Measurements from ENCODE around the gene BTNL8. TPM values are rescaled to one million over a fixed set of nuclear protein-coding genes. Genes with fewer than 3 reads are reported as not detected.

Gene BTNL8
- 0.26 TPM for polyA plus RNA-seq (2013, experiment 1 of 2)
- 0.26 TPM for polyA plus RNA-seq (2013, experiment 2 of 2)

- no peak for DNase-seq (ENCODE audit: low spot score)
- no peak within 1 kb of the TSS for H3K18ac ChIP-seq (ENCODE audit: low read length)
- no peak within 1 kb of the TSS for H2BK15ac ChIP-seq (ENCODE audit: low read length)
- H4K91ac ChIP-seq (ENCODE audit: low read depth, low read length, poor library complexity) = no peak within 1 kb of the TSS
- no peaks in the 10 kb centered on the region for H3K9me3 ChIP-seq (replicated peaks in 1 of 2; ENCODE audit: control insufficient read depth in 2 of 2, insufficient read depth in 1 of 2, low read depth in 1 of 2, low read length in 2 of 2)
- no CpG with 5 or more reads among the region's 9 CpGs for WGBS, 2 donors (ENCODE audit: extremely low coverage in 2 of 2, insufficient read length in 2 of 2, insufficient replicate concordance in 1 of 2)
- no peak within 1 kb of the TSS for H3K27ac ChIP-seq (replicated peaks; ENCODE audit: low read length)
- no peaks in the 10 kb centered on the region for H3K4me1 ChIP-seq (ENCODE audit: control insufficient read depth in 2 of 2, insufficient read depth in 1 of 2, low read depth in 1 of 2, low read length in 2 of 2)
- H3K4ac ChIP-seq (ENCODE audit: low read length) = no peak within 1 kb of the TSS
- H2BK5ac ChIP-seq (ENCODE audit: low read length) = no peak within 1 kb of the TSS
- H3K27me3 ChIP-seq (ENCODE audit: control insufficient read depth in 3 of 3, insufficient read depth in 3 of 3, low read depth in 1 of 3, low read length in 3 of 3) = peaks cover 0 to 2% (median 0%) of the 10 kb centered on the region in 3 experiments
- no peak within 1 kb of the TSS for H3K23ac ChIP-seq (ENCODE audit: low read depth, low read length, poor library complexity)
- H2AK5ac ChIP-seq (ENCODE audit: low read depth, low read length) = no peak within 1 kb of the TSS
- H3K4me2 ChIP-seq (ENCODE audit: insufficient read depth, low read length, poor library complexity, severe bottlenecking) = no peak within 1 kb of the TSS
- no peak within 1 kb of the TSS for H4K8ac ChIP-seq (ENCODE audit: low read depth, low read length)
- H3K79me1 ChIP-seq (ENCODE audit: low read depth, low read length) = no peaks in the 10 kb centered on the region
- no peak within 1 kb of the TSS for H3K9ac ChIP-seq (ENCODE audit: low read depth, low read length, poor library complexity)
- no peaks in the 10 kb centered on the region for H3K36me3 ChIP-seq (replicated peaks in 1 of 2; ENCODE audit: control insufficient read depth in 2 of 2, insufficient read depth in 2 of 2, low read length in 2 of 2)
- no peak within 1 kb of the TSS for H2AFZ ChIP-seq (ENCODE audit: low read length)
- no peak within 1 kb of the TSS for H2BK120ac ChIP-seq (ENCODE audit: low read depth, low read length)
- H2BK12ac ChIP-seq (ENCODE audit: low read length) = no peak within 1 kb of the TSS
- no peak within 1 kb of the TSS for H3K4me3 ChIP-seq (ENCODE audit: low read length in 2 of 2)
- H3K14ac ChIP-seq (ENCODE audit: low read length) = no peak within 1 kb of the TSS
Observed at GRCh38 chr5:180898621-180899246, at the start of gene BTNL8. BTNL8 (plus strand) TSS chr5:180899159; CDS start chr5:180899311, 152 bp downstream.

- no peak overlapping the region for H3K4ac ChIP-seq (ENCODE audit: low read length)
- peaks cover 3% of the 10 kb centered on the region for H3K79me1 ChIP-seq (ENCODE audit: low read depth, low read length)
- H3K18ac ChIP-seq (ENCODE audit: low read length) = no peak overlapping the region
- H4K8ac ChIP-seq (ENCODE audit: low read depth, low read length) = no peak overlapping the region
- H3K27ac ChIP-seq (replicated peaks; ENCODE audit: low read length) = no peak overlapping the region
- DNase-seq (ENCODE audit: low spot score) = no peak
- H2BK12ac ChIP-seq (ENCODE audit: low read length) = no peak overlapping the region
- H3K9me3 ChIP-seq (replicated peaks in 1 of 2; ENCODE audit: control insufficient read depth in 2 of 2, insufficient read depth in 1 of 2, low read depth in 1 of 2, low read length in 2 of 2) = peaks cover 52 to 76% of the 10 kb centered on the region in 2 donors
- no peak overlapping the region for H3K9ac ChIP-seq (ENCODE audit: low read depth, low read length, poor library complexity)
- H2BK15ac ChIP-seq (ENCODE audit: low read length) = no peak overlapping the region
- H2AFZ ChIP-seq (ENCODE audit: low read length) = no peak overlapping the region
- no peak overlapping the region for H2BK120ac ChIP-seq (ENCODE audit: low read depth, low read length)
- no peak overlapping the region for H3K4me2 ChIP-seq (ENCODE audit: insufficient read depth, low read length, poor library complexity, severe bottlenecking)
- no CpG with 5 or more reads among the region's 4 CpGs for WGBS, 2 donors (ENCODE audit: extremely low coverage in 2 of 2, insufficient read length in 2 of 2, insufficient replicate concordance in 1 of 2)
- H2AK5ac ChIP-seq (ENCODE audit: low read depth, low read length) = no peak overlapping the region
- no peak overlapping the region for H3K14ac ChIP-seq (ENCODE audit: low read length)
- H2BK5ac ChIP-seq (ENCODE audit: low read length) = no peak overlapping the region
- no peak overlapping the region for H3K4me3 ChIP-seq (ENCODE audit: low read length in 2 of 2)
- H3K27me3 ChIP-seq (ENCODE audit: control insufficient read depth in 3 of 3, insufficient read depth in 3 of 3, low read depth in 1 of 3, low read length in 3 of 3) = peaks cover 0 to 2% (median 0%) of the 10 kb centered on the region in 3 experiments
- H3K36me3 ChIP-seq (replicated peaks in 1 of 2; ENCODE audit: control insufficient read depth in 2 of 2, insufficient read depth in 2 of 2, low read length in 2 of 2) = peaks cover 31 to 91% of the 10 kb centered on the region in 2 donors
- H4K91ac ChIP-seq (ENCODE audit: low read depth, low read length, poor library complexity) = no peak overlapping the region
- H3K23ac ChIP-seq (ENCODE audit: low read depth, low read length, poor library complexity) = no peak overlapping the region
- H3K4me1 ChIP-seq (ENCODE audit: control insufficient read depth in 2 of 2, insufficient read depth in 1 of 2, low read depth in 1 of 2, low read length in 2 of 2) = no peaks in the 10 kb centered on the region
Observed at GRCh38 chr5:180849827-180850226, 49.1 kb upstream of the BTNL8 start.

- no CpG with 5 or more reads among the region's 10 CpGs for WGBS, 2 donors (ENCODE audit: extremely low coverage in 2 of 2, insufficient read length in 2 of 2, insufficient replicate concordance in 1 of 2)
- peaks cover 0 to 2% (median 0%) of the 10 kb centered on the region in 3 experiments for H3K27me3 ChIP-seq (ENCODE audit: control insufficient read depth in 3 of 3, insufficient read depth in 3 of 3, low read depth in 1 of 3, low read length in 3 of 3)
- no peak overlapping the region for H3K23ac ChIP-seq (ENCODE audit: low read depth, low read length, poor library complexity)
- no peak overlapping the region for H4K8ac ChIP-seq (ENCODE audit: low read depth, low read length)
- no peak overlapping the region for H3K4me3 ChIP-seq (ENCODE audit: low read length in 2 of 2)
- H3K18ac ChIP-seq (ENCODE audit: low read length) = no peak overlapping the region
- H2BK5ac ChIP-seq (ENCODE audit: low read length) = no peak overlapping the region
- no peak overlapping the region for H3K9ac ChIP-seq (ENCODE audit: low read depth, low read length, poor library complexity)
- H2BK120ac ChIP-seq (ENCODE audit: low read depth, low read length) = no peak overlapping the region
- H2BK15ac ChIP-seq (ENCODE audit: low read length) = no peak overlapping the region
- H4K91ac ChIP-seq (ENCODE audit: low read depth, low read length, poor library complexity) = no peak overlapping the region
- H3K79me1 ChIP-seq (ENCODE audit: low read depth, low read length) = peaks cover 5% of the 10 kb centered on the region
- H3K36me3 ChIP-seq (replicated peaks in 1 of 2; ENCODE audit: control insufficient read depth in 2 of 2, insufficient read depth in 2 of 2, low read length in 2 of 2) = peaks cover 36 to 95% of the 10 kb centered on the region in 2 donors
- H3K14ac ChIP-seq (ENCODE audit: low read length) = no peak overlapping the region
- no peak overlapping the region for H2AFZ ChIP-seq (ENCODE audit: low read length)
- H3K4me1 ChIP-seq (ENCODE audit: control insufficient read depth in 2 of 2, insufficient read depth in 1 of 2, low read depth in 1 of 2, low read length in 2 of 2) = peaks cover 0 to 4% of the 10 kb centered on the region in 2 donors
- no peak overlapping the region for H2BK12ac ChIP-seq (ENCODE audit: low read length)
- no peak overlapping the region for H3K27ac ChIP-seq (replicated peaks; ENCODE audit: low read length)
- DNase-seq (ENCODE audit: low spot score) = no peak
- no peak overlapping the region for H3K4ac ChIP-seq (ENCODE audit: low read length)
- H3K4me2 ChIP-seq (ENCODE audit: insufficient read depth, low read length, poor library complexity, severe bottlenecking) = no peak overlapping the region
- H3K9me3 ChIP-seq (replicated peaks in 1 of 2; ENCODE audit: control insufficient read depth in 2 of 2, insufficient read depth in 1 of 2, low read depth in 1 of 2, low read length in 2 of 2) = peaks cover 51 to 72% of the 10 kb centered on the region in 2 donors
- H2AK5ac ChIP-seq (ENCODE audit: low read depth, low read length) = no peak overlapping the region
Observed at GRCh38 chr5:180850434-180851078, 48.4 kb upstream of the BTNL8 start.

- Histone ChIP-seq H2BK12ac (ENCODE audit: low read length) (no peak overlapping the region), H2BK120ac (ENCODE audit: low read depth, low read length) (no peak overlapping the region), H3K14ac (ENCODE audit: low read length) (no peak overlapping the region), H3K4ac (ENCODE audit: low read length) (no peak overlapping the region), H3K27me3 (ENCODE audit: control insufficient read depth in 3 of 3, insufficient read depth in 3 of 3, low read depth in 1 of 3, low read length in 3 of 3) (no peaks in the 10 kb centered on the region), H3K36me3 (replicated peaks in 1 of 2; ENCODE audit: control insufficient read depth in 2 of 2, insufficient read depth in 2 of 2, low read length in 2 of 2) (peaks cover 33 to 97% of the 10 kb centered on the region in 2 donors), H3K18ac (ENCODE audit: low read length) (no peak overlapping the region), H3K4me1 (ENCODE audit: control insufficient read depth in 2 of 2, insufficient read depth in 1 of 2, low read depth in 1 of 2, low read length in 2 of 2) (peaks cover 0 to 6% of the 10 kb centered on the region in 2 donors), H3K27ac (replicated peaks; ENCODE audit: low read length) (no peak overlapping the region), H3K9me3 (replicated peaks in 1 of 2; ENCODE audit: control insufficient read depth in 2 of 2, insufficient read depth in 1 of 2, low read depth in 1 of 2, low read length in 2 of 2) (peaks cover 36 to 60% of the 10 kb centered on the region in 2 donors), H3K4me3 (ENCODE audit: low read length in 2 of 2) (no peak overlapping the region), H3K23ac (ENCODE audit: low read depth, low read length, poor library complexity) (no peak overlapping the region), H2BK15ac (ENCODE audit: low read length) (no peak overlapping the region), H2BK5ac (ENCODE audit: low read length) (no peak overlapping the region), H2AK5ac (ENCODE audit: low read depth, low read length) (no peak overlapping the region), H3K79me1 (ENCODE audit: low read depth, low read length) (peaks cover 4% of the 10 kb centered on the region), H3K9ac (ENCODE audit: low read depth, low read length, poor library complexity) (no peak overlapping the region), H2AFZ (ENCODE audit: low read length) (no peak overlapping the region), H4K91ac (ENCODE audit: low read depth, low read length, poor library complexity) (no peak overlapping the region), H3K4me2 (ENCODE audit: insufficient read depth, low read length, poor library complexity, severe bottlenecking) (no peak overlapping the region), H4K8ac (ENCODE audit: low read depth, low read length) (no peak overlapping the region)
- DNase-seq (ENCODE audit: low spot score) = no peak
- no CpG with 5 or more reads among the region's 4 CpGs for WGBS, 2 donors (ENCODE audit: extremely low coverage in 2 of 2, insufficient read length in 2 of 2, insufficient replicate concordance in 1 of 2)
Observed at GRCh38 chr5:180852495-180852894, 46.5 kb upstream of the BTNL8 start.

Data from neuronal stem cell (in vitro differentiated cells).